HG03520 (cell line): ENCODE results near the gene KLHDC7B.
A peak's percentile ranks its signal among the peaks of the same experiment; 100 is the strongest.

Experiments used
- ATAC-seq: cut with Tn5 transposase; IDR thresholded peaks from one replicate; pipeline ENCODE4 v1.9.1; 2021; ENCODE audit warnings: mild to moderate bottlenecking, moderate library complexity; ENCODE audit not compliant: unreplicated experiment

KLHDC7B gene

DNA sequence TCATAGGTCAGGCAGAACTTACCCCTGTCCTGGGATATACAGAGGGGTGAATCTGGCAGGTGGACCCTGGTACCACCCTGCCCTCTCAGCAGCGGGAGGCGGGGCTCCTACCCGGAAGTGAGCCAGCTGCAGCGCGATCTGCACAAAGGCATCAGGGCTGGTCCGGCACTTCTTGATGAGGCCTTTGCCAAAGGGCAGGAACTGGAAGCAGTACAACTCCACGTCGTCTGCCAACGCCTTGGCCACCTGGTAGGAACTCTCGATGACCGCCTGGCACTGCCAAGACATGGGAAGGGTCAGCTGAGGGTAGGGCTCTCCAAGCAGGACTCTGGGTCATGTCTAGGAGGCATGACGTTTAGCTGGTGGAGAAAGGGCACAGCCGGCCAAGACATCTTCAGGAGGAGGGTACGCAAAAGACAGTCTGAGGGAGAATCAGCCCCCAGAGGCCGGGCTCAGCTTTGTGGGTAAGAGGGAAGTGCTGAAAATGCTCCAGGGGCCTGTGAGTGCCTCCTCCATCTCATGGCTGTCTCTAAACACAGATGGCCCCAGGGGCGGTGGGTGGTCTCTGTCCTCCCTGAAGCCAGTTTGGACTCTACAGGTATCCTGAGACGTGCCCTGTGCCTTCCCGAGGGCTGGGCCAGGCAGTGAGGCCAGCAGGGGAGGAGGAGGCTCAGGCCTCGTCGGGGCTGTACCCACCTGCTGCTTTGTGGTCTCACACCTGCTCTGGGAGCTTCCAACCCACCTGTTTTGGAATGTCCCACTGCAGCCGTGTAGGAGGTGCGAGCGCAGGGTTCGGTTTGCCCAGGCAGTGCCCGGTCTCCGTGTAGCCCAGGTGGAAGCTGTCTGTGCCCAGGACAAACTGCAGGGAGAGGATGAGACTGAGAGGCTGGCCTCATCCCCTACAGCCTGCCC lies 25.8 kb downstream of the KLHDC7B start:
- ATAC-seq = no peak

GRCh38 chr22:50572965-50573364 lies 27.3 kb downstream of the KLHDC7B start:
- ATAC-seq = no peak

DNA sequence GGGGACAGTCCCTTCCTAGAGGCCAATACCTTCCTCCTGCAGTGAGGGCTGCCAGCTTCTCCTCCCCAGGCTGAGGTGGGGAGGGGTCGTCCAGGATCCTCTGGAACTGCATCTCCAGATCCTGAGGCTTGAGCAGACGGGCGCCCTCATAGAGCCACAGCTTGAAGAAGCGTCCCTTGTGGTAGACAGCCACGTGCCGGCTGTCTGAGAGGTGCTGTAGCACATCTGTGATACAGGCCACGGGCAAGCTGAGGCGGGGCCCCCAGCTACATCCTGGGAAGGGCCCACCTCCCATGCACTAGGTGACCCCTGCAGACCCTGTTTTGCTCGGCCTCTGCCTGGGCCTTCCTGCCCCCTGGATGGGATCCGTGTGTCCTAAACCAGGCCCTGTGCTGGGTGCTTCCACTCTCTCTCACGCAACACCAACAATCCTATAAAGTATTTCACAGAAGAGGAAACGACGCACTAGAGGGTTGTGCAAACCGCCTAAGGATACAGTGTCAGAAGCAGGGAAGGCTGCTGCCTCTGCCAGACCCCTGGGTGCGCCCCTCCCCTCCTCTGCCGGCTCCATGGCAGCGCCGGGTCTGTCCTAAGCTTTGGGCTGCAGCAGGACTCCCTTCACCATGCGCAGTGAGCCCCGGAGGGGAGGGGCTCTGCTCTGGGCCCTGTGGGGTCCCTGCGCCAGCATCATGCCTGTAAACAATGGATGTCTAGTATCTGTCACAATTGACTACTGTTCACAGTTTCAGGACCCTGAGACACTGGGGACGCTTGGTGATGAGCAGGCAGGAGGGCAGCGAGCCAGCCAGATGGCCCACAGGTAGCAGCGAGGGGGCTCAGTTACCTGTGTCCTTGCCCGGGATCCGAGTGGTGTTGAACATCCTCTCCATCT lies 28.0 kb downstream of the KLHDC7B start:
- no peak for ATAC-seq

DNA sequence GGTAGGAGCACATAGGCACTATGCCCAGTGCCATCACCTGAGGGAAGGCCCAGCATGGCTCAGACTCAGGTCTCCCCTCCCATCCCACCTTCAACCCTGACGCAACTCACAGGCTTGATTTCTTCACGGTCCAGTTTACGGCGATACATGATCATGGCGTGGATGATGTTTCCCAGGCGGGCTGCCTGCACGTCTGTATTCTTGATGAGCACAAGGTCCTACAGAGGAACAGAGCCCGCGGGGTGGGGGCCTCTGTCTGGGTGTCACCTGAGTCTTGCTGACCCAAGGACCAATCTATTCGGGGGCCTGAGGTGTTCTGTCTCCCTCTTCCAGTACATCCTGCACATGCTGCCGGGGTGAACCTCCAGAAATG lies 28.7 kb downstream of the KLHDC7B start:
- ATAC-seq = no peak

- no peak for ATAC-seq
Measured at GRCh38 chr22:50575426-50575941, 29.8 kb downstream of the KLHDC7B start.

DNA sequence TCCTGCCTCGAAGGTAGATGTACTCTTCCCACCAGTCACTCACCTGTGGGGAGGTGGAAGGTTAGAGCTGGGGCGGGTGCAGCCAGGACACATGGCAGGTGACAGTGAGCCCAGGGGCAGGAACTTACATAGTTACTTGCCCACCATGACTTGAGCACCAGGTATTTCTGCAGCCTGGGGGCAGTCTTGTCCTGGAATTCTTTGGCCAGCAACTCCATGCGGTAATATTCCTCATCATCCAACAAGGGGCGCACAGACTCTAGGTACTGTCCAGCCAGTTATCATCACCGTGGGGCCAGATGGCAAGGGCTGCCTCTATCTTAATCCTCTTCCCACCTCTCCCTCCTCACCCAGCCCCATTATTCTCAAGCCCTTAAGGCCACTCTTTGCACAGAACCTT lies 30.4 kb downstream of the KLHDC7B start:
- no peak for ATAC-seq

- no peak for ATAC-seq
Measured at GRCh38 chr22:50576806-50577696, 31.4 kb downstream of the KLHDC7B start.

- ATAC-seq = no peak
Measured at GRCh38 chr22:50577697-50577986, 31.9 kb downstream of the KLHDC7B start.

DNA sequence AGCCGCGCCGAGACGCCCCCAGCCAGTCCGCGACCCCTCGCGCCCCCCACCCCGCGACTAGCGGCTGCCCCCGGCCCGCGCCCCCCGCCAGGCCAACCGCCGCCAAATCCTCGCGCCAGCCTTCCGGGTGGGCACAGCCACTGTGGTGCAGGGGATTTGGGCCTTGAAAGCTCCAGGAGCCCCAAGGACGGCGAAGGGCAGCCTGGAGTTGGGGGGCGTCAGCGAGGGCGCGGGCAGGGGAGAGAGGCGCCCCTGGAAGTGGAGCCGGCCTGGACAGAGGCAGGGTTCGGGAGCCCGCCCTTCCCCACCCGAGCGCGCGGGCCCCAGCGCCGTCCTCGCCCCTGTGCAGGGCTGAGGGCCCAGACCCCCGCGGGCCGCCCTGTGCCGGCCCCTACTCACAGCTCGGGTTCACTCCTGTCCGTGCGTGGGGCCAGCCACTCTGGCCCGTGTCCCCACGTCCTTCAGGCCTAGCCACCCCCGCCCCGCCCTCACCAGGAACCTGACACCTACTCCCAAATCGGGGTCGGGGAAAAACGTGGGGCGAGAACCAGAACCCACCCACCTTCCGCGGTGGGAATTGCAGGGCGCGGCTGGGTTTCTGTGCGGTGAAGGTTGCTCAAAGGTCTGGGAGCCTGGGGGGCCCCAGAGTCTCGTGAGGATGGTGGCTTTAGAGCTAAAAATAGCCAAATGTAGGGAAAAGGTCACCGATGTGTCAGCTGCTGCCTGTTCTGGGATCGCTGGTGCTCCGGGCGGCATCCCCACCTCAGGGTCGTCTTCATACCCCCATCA lies 32.5 kb downstream of the KLHDC7B start, which contains the start of gene CPT1B:
Gene CPT1B (minus strand): TSS at position 441 of the 789 bp plus-strand sequence. CDS start 512 bp downstream, outside the sequence.
- ATAC-seq = no peak

GRCh38 chr22:50578776-50579310 lies 33.1 kb downstream of the KLHDC7B start:
- ATAC-seq = no peak

DNA sequence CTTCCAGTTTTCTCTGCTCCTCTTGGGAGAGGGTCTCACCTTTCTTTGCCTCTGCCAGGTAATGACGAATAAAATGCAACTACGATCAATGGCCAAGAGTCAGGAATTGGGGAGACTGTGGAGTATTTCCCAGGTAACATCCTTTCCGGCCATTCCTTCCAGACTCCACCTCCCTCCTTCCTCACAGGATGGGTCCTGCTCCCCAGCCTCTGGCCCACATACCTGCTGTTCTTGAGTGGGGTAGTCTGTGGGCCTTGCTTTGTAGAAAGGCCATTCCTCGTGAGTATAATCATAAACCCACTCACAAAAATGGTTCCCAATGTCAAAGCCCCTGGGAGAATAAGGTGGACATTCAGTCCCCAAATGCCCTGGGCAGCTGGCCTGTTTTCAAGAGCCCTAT lies 34.1 kb downstream of the KLHDC7B start:
- no peak for ATAC-seq

- ATAC-seq = no peak
Measured at GRCh38 chr22:50581031-50581949, 35.6 kb downstream of the KLHDC7B start.

- ATAC-seq = no peak
Measured at GRCh38 chr22:50581950-50582492, 36.3 kb downstream of the KLHDC7B start.

DNA sequence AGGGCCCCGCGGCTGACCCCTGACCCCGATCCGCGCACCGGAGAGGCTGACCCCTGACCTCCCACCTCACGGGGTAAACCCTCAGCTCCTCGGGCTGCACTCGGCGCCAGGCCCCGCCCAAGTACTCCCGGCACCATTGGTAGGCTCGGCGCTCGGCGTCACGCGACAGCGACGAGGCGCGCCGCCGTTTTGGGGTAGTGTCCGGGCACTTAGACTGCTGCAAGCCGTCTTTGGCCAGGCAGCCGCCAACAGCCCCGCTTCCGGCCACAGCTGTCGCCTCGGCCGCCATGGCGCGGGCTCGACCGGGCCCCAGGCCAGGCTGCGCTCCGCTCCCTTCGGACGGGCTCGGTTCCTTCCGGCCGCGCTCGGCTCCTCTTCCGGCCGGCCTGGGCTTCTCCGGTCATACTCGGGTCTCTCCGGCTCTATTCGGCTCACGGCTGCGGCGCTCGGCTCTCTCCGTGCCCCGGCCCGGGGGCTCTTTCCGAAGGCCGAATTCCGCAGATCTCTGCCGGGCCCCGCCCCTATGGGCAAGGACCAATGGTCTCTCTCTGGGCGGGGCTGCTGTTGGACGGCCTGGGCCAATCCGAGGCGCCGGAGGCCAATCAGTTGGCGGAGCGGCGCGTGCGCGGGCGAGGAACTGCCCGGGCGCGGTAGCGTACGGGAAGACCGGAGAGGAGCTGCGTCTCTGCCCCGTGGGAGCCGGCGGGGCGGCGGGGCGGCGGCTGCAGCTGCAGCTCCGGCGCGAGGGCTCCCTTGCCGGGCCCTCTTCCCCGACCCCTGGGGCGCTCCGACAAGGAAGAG lies 37.0 kb downstream of the KLHDC7B start, which contains the start of gene CHKB:
Gene CHKB (minus strand): TSS at position 357 of the 801 bp plus-strand sequence. CDS start 68 bp downstream, at position 289.
- ATAC-seq = peak; percentile 79

GRCh38 chr22:50583294-50583861 lies 37.7 kb downstream of the KLHDC7B start:
- ATAC-seq = peak; percentile 35

DNA sequence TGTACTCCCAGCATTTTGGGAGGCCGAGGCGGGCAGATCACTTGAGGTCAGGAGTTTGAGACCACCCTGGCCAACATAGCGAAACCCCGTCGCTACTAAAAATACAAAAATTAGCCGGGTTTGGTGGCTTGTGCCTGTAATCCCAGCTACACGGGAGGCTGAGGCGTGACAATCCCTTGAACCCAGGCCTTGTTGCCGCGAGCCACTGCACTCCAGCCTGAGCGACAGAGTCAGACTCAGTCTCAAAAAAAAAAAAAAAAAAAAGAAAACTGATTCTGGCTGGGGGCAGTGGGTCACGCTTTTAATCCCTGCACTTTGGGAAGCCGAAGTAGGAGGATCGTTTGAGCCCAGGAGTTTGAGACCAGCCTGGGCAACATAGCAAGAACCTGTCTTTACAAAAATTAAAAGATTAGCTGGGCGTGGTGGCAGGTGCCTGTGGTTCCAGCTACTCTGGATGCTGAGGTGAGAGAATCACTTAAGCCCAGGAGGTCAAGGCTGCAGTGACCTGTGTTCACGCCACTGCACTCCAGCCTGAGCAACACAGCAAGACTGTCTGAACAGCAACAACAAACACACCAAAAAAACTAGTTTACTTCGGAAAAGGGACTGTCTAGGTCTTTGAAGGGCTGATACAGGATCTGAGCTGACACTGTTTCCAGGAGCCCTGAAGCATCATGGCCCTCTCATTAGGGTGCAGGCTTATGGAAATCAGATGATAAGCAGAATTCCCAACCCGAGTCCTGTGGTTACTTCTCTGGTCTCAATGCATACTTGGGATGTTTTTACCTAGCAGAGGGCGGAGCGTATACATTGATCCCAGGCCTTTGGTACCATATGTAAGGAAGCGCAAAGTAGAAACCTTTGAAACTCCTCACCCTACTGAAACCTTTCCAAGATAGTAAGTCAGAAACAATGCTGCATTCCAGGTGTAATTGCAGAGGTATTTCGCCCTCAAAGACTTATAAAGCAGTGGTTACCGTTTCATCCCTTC lies 38.7 kb downstream of the KLHDC7B start:
- ATAC-seq = no peak
